ENCODE measurements around the gene IFNAR2.
A peak's percentile ranks its signal among the peaks of the same experiment; 100 is the strongest.
"Not testable (repeated sequence)": the region's sequence is repeated elsewhere in the genome, so short reads cannot be mapped to it uniquely, and the experiment has no call there.

IFNAR2 gene

DNA sequence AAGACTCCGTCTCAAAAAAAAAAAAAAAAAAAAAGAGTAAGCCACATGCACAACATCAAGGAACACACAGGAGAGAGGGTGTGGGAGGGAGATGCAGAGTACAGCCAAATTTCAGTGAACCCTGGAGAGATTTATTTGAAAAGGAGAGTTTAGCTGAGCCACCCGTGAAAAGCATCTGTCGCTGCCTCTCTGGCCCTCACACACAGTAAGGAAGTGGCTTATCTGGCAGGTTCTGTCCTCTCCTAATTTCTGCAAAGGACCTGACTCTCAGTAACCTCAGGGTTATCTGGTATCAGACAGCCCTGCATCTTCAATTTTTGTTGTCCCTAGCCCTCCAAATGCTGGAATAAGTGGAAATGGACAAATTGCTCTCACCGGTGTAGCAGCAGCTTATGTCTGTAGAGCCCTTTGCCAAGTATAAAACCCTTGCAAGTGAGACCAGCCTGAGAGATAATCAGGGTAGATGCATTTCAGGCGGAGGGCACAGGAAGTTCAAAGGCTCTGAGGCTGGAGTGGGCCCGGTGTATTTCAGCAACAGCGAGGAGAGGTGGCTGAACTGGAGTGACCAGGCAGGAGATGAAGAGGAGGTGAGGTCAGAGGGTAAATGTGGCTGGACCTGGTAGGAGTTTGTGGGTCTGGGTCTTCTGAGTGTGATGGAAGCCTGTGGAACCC is 19.7 kb downstream of the IFNAR2 start:
- Histone ChIP-seq H3K27ac (ENCODE audit: low read length) (no peak overlapping the region), H3K36me3 (replicated peaks; ENCODE audit: insufficient read depth, low read length) (peaks cover 64% of the 10 kb centered on the region)

GRCh38 chr21:33251119-33251518 is 21.4 kb downstream of the IFNAR2 start:
- Histone ChIP-seq H3K4me1 (ENCODE audit: low read length) (no peaks in the 10 kb centered on the region), H3K79me2 (ENCODE audit: low read length) (peaks cover 57% of the 10 kb centered on the region), H3F3A (ENCODE audit: insufficient read depth, low read length) (no peaks in the 10 kb centered on the region), H3K9me3 (replicated peaks; ENCODE audit: insufficient read depth, low read length) (no peaks in the 10 kb centered on the region), H3K9ac (ENCODE audit: low read length) (no peak overlapping the region), H3K4me2 (ENCODE audit: low read depth, low read length) (no peak overlapping the region), H2AFZ (ENCODE audit: low read length) (no peak overlapping the region), H3K4me3 (ENCODE audit: low read length) (no peak overlapping the region), H3K27me3 (replicated peaks; ENCODE audit: insufficient read depth, low read length) (no peaks in the 10 kb centered on the region), H3K9me2 (replicated peaks; ENCODE audit: insufficient read depth, low read length) (no peaks in the 10 kb centered on the region), H4K20me1 (ENCODE audit: insufficient read depth, low read length) (no peaks in the 10 kb centered on the region), H3K27ac (ENCODE audit: low read length) (no peak overlapping the region), H3K36me3 (replicated peaks; ENCODE audit: insufficient read depth, low read length) (peaks cover 59% of the 10 kb centered on the region)
- TF ChIP-seq EZH2phosphoT487 (IDR thresholded peaks at IDR 0.05; ENCODE audit: low read length): no peak
- TF ChIP-seq, protein P1, sequence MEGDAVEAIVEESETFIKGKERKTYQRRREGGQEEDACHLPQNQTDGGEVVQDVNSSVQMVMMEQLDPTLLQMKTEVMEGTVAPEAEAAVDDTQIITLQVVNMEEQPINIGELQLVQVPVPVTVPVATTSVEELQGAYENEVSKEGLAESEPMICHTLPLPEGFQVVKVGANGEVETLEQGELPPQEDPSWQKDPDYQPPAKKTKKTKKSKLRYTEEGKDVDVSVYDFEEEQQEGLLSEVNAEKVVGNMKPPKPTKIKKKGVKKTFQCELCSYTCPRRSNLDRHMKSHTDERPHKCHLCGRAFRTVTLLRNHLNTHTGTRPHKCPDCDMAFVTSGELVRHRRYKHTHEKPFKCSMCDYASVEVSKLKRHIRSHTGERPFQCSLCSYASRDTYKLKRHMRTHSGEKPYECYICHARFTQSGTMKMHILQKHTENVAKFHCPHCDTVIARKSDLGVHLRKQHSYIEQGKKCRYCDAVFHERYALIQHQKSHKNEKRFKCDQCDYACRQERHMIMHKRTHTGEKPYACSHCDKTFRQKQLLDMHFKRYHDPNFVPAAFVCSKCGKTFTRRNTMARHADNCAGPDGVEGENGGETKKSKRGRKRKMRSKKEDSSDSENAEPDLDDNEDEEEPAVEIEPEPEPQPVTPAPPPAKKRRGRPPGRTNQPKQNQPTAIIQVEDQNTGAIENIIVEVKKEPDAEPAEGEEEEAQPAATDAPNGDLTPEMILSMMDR (IDR thresholded peaks at IDR 0.05; ENCODE audit: low read length): no peak
- no peak for TF ChIP-seq EZH2 (optimal IDR thresholded peaks at IDR 0.05; ENCODE audit: low read depth, low read length)
- DNase-seq: no peak

More for the DNA sequence above, 19.7 kb downstream of the IFNAR2 start:
- Histone ChIP-seq H3K4me3 (ENCODE audit: low read length) (no peak overlapping the region), H3K4me2 (ENCODE audit: low read depth, low read length) (no peak overlapping the region), H3F3A (ENCODE audit: insufficient read depth, low read length) (no peaks in the 10 kb centered on the region; the same call in 1 of the 2 replicates), H3K9me2 (replicated peaks; ENCODE audit: insufficient read depth, low read length) (no peaks in the 10 kb centered on the region), H3K27me3 (replicated peaks; ENCODE audit: insufficient read depth, low read length) (no peaks in the 10 kb centered on the region), H3K9ac (ENCODE audit: low read length) (no peak overlapping the region), H3K4me1 (ENCODE audit: low read length) (no peaks in the 10 kb centered on the region), H3K9me3 (replicated peaks; ENCODE audit: insufficient read depth, low read length) (no peaks in the 10 kb centered on the region), H4K20me1 (ENCODE audit: insufficient read depth, low read length) (no peaks in the 10 kb centered on the region), H3K79me2 (ENCODE audit: low read length) (peaks cover 60% of the 10 kb centered on the region), H2AFZ (ENCODE audit: low read length) (no peak overlapping the region)
- DNase-seq: no peak
- TF ChIP-seq, protein P1 (IDR thresholded peaks at IDR 0.05; ENCODE audit: low read length): no peak
- TF ChIP-seq EZH2 (optimal IDR thresholded peaks at IDR 0.05; ENCODE audit: low read depth, low read length): no peak

GRCh38 chr21:33253382-33253781 is 23.6 kb downstream of the IFNAR2 start:
- H3K9ac ChIP-seq (ENCODE audit: low read length); H3K27me3 ChIP-seq (replicated peaks; ENCODE audit: insufficient read depth, low read length); H3F3A ChIP-seq (ENCODE audit: insufficient read depth, low read length); H2AFZ ChIP-seq (ENCODE audit: low read length); DNase-seq; H4K20me1 ChIP-seq (ENCODE audit: insufficient read depth, low read length); H3K4me1 ChIP-seq (ENCODE audit: low read length); H3K9me3 ChIP-seq (replicated peaks; ENCODE audit: insufficient read depth, low read length); H3K4me3 ChIP-seq (ENCODE audit: low read length); H3K27ac ChIP-seq (ENCODE audit: low read length); H3K4me2 ChIP-seq (ENCODE audit: low read depth, low read length); H3K9me2 ChIP-seq (replicated peaks; ENCODE audit: insufficient read depth, low read length): not testable (repeated sequence)
- Histone ChIP-seq H3K79me2 (ENCODE audit: low read length) (peaks cover 57% of the 10 kb centered on the region), H3K36me3 (replicated peaks; ENCODE audit: insufficient read depth, low read length) (peaks cover 61% of the 10 kb centered on the region)

DNA sequence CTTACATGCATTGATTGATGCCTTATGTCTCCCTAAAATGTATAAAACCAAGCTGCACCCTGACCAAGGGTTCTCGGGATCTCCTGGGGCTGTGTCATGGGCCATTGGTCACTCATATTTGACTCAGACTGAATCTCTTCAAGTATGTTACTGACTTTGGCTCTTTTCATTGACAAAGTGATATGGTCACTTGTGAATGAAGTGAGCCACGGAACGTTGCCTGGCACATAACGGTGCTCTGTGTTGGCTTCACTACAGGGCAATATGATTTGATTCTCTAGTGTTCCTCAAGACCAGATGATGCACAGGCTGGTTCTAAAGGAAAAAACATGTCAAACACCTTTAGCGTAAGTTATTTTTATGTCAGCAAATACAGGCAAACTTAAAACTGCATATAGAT is 25.0 kb downstream of the IFNAR2 start:
- Histone ChIP-seq H3K36me3 (replicated peaks; ENCODE audit: insufficient read depth, low read length) (peaks cover 49% of the 10 kb centered on the region), H3K9me3 (replicated peaks; ENCODE audit: insufficient read depth, low read length) (no peaks in the 10 kb centered on the region), H3K4me2 (ENCODE audit: low read depth, low read length) (no peak overlapping the region), H3K27ac (ENCODE audit: low read length) (no peak overlapping the region), H3K4me3 (ENCODE audit: low read length) (no peak overlapping the region), H3K27me3 (replicated peaks; ENCODE audit: insufficient read depth, low read length) (no peaks in the 10 kb centered on the region), H3K9ac (ENCODE audit: low read length) (no peak overlapping the region), H3K4me1 (ENCODE audit: low read length) (no peaks in the 10 kb centered on the region), H3K9me2 (replicated peaks; ENCODE audit: insufficient read depth, low read length) (no peaks in the 10 kb centered on the region), H3K79me2 (ENCODE audit: low read length) (peaks cover 50% of the 10 kb centered on the region), H4K20me1 (ENCODE audit: insufficient read depth, low read length) (no peaks in the 10 kb centered on the region), H3F3A (ENCODE audit: insufficient read depth, low read length) (no peaks in the 10 kb centered on the region), H2AFZ (ENCODE audit: low read length) (no peak overlapping the region)
- peak; percentile 5 for DNase-seq
- TF ChIP-seq, protein P1 (IDR thresholded peaks at IDR 0.05; ENCODE audit: low read length): no peak
- TF ChIP-seq EZH2 (optimal IDR thresholded peaks at IDR 0.05; ENCODE audit: low read depth, low read length) (no peak), EZH2phosphoT487 (IDR thresholded peaks at IDR 0.05; ENCODE audit: low read length) (no peak)

All from MM.1S (cell line).